NCI-H774 (cell line): ENCODE data around the gene PFKP.
"Not testable (repeated sequence)": the region's sequence is repeated elsewhere in the genome, so short reads cannot be mapped to it uniquely, and the experiment has no call there.

Experiments
- DNase-seq: peaks from one replicate; lab custom pipeline; 2025; lab: John Stamatoyannopoulos, UW

Gene PFKP

DNA sequence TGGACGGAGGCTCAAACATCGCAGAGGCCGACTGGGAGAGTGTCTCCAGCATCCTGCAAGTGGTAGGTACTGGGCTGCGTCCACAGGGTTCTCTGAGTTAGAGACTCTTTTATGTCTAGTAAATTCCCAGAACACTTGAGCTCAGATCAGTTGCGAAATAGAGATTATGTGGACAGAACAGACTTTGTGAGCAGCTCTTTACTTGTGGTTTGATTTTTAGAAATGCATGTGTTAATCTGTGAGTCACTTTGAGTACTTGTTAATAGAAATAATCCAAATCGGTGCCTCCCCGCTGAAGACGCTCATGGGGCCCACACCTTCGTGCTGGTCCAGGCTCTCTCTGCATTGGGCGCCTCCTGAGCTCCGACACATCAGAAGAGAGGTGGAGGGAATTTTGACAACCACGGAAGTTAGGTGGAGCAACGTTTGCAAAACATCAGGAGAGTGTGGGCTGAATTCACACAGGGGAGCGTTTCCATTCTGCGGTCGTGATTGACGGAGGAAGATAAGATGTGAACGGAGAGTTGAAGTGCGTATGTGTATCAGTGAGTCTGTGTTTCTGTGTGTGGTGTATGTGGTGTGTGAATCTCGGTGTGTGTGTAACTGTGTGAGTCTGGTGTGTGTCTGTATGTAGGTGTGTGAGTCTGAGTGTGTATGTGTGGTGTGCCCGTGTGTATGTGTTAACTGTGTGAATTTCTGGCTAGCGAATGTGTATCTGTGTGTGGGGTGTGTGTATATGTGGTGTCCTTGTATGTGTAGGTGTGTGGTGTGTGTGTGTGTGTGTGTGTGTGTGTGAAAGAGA lies 32.1 kb downstream of the PFKP start:
- DNase-seq, result no peak

DNA sequence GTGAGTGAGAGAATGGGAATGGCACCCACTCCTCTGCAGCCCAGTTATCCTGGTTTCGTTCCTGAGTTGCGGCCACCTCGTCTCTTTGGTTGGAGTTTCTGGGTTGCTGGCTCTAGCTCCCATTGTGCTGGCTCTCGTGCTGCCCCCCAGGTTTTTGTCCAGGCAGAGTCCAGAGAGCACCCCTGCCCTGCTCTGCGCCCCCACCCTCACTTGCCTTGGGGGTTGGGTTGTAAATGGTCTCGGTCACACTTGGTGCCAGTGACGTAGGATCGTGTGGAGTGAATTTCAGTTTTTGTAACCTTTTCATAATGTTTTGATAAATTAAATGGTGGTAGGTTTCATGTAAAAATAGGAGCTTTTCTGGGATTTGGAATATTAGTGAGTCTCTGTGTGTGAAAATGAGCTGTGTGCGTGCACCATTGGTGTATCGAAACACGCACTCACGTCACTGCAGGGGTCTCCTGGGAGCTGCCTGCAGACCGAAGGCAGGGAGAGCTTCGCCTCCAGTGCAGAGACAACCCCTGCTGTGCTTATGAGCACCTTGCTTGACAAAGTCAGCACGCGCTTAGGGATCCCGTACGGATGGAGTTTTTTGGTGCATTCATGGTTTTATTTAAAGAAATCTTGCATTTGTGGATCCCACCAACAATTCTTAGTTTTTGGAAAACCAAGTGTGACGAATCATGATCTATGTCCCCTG lies 32.9 kb downstream of the PFKP start:
- DNase-seq, result no peak

DNA sequence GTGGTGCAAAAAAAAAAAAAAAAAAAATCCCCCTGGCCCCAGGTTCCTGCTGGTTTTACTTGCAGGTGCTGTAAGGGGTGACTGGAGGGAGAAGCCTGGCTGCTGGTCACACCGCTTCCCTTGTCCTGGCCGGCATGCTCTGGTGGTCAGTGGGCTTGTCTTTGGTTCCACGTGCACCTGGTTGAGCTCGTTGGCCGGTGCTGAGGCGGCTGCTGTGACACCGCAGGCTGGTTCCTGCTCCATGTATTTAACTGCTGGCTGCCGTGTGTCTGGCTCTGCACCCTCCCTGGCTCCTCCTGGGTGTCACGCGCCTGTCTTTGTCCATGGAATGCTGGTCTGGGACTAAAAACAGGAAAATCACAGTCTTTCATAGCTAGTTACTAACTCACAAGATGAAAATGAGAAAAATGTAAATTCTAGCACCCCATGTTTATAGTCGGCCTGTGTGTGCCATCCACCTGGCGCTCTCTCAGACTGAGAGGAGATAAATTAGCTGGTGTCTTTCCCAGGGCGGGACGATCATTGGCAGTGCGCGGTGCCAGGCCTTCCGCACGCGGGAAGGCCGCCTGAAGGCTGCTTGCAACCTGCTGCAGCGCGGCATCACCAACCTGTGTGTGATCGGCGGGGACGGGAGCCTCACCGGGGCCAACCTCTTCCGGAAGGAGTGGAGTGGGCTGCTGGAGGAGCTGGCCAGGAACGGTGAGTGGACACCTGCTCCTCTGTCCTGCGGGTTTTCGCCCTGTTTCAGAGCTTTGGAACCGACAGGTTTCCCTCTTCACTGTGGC lies 33.7 kb downstream of the PFKP start:
- DNase-seq, result no peak

DNA sequence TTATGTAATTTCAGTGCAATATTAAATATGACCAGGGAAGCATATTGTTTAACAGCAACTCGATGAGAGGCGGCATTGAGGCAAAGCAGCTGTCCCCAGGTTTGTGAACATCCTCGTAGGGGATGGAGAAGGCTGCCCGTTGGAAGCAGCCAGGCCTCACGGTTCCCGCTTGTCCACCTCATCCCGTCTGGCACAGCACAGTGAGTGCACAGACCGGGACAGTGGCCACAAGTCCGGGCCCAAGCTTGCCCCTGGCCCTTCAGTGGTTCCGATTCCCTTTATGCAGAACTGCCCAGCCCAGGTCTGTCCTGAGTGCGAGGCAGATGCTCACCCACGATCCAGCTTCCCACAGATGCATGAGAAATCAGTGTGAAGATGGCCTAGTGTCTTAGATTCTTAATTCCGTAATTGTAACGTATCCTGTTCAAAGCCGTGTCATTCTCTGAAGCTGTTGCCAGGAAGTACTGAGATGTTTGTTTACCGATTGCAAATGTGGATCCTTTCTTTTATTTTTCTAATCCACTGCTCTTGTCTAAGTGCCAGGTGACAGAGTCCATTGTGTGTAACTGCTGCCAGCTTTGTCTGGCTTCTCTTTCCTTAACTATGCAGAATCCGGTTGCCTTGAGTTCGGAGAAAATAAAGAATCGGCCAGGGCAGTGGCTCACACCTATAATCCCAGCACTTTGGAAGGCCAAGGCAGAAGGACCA lies 35.5 kb downstream of the PFKP start:
- DNase-seq, result peak; percentile 42

DNA sequence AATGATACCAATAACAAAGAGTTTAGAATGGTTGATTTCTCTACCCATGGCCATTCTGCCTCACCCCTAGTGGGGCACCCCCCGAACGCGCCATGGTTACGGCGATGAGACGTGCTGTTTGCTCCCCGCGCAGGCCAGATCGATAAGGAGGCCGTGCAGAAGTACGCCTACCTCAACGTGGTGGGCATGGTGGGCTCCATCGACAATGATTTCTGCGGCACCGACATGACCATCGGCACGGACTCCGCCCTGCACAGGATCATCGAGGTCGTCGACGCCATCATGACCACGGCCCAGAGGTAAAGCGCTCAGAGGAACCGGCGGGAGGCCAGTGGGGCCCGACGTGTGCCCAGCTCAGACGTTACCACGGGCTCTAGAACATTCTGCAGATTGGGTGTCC lies 36.3 kb downstream of the PFKP start:
- no peak for DNase-seq

DNA sequence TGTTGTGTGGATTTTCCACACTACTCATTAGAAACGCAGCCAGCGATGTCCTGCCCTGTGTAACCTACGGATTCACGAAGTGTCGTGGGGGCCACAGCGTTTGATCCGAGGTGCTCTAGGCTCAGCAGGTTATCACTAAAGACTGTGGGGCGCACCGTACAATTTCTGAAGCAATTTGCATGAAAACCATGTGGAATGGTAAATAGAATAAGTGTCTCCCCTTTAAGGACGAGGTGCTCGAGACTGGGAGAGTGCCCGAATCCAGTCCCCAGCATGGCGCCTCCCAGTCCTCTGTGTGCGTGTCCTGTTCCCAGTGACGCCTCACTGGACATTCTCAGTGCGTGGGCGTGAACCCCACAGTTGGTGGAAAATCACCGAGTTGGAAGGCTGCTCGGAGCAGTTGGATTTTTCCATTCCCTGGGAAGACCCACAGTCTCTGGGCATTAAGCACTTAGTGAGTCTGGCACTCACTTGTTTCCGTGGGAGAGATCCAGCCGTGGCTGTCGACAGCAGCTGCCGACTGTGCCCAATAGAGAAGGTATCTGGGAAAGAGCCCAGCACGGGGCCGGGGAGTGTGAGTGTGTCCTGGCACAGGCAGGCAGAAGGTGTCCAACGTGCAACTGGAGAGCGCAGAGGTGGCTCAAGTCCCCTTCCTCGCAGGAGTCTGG lies 37.0 kb downstream of the PFKP start:
- no peak for DNase-seq

DNA sequence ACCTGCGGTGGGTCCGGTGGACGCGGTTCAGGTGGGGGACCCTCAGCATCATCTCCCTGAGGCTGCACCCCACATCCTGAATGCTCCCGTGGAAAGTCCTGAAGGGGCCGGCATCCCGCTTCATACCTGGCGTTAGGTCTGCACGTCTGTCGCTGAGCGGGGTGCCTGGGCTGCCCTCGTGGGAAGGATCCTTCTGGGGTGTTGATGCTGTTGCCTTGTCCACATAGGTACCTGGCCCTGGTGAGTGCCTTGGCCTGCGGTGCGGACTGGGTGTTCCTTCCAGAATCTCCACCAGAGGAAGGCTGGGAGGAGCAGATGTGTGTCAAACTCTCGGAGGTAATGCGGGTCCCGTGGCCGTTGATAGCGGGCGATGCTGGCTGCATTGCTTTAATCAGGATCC lies 37.8 kb downstream of the PFKP start:
- no peak for DNase-seq

DNA sequence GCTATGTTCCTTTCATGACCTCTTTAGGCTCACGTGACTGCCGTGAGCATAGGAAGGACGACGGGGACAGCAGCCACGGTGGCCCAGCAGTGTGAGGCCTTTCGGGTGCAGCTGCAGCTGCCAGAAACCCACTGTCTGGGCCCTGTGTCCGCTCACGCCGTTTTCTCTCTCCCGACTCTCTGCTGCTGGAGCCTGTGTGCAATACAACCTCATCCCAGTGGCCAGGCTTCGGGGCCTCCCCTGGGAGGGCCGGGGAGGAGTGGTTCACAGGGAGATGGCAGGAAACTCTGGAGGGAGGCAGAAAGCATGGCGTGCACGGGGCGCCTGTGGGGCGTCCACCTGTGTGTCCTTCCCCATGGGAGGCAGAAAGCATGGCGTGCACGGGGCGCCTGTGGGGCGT lies 38.6 kb downstream of the PFKP start:
- DNase-seq, result no peak

DNA sequence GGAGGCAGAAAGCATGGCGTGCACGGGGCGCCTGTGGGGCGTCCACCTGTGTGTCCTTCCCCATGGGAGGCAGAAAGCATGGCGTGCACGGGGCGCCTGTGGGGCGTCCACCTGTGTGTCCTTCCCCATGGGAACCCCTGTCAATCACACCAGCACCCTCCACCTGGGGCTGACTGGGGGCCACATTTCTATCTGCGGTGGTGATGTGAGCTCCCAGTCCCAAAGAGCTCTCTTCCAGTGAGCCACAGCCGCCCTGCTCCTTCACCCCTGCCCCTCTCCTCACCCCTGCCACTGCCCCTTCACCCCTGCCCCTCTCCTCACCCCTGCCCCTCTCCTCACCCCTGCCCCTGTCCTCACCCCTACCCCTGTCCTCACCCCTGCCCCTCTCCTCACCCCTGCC lies 39.0 kb downstream of the PFKP start:
- DNase-seq, result not testable (repeated sequence)

DNA sequence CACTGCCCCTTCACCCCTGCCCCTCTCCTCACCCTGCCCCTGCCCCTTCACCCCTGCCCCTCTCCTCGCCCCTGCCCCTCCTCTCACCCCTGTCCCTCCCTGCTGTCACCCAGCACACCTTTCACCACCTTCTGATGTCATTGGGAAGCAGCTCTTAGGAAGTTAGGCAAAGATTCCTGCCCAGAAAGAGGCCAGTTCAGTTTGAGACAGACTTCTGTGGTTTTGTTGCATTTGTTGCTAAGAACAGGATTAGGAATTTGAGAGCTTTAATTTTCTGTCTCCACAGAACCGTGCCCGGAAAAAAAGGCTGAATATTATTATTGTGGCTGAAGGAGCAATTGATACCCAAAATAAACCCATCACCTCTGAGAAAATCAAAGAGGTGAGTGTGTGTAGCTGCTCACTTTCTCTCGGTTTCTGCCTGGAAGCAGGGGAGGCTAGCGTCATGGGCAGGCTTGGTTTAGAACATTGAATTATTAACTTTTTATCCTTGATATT lies 39.6 kb downstream of the PFKP start:
- DNase-seq, result no peak

DNA sequence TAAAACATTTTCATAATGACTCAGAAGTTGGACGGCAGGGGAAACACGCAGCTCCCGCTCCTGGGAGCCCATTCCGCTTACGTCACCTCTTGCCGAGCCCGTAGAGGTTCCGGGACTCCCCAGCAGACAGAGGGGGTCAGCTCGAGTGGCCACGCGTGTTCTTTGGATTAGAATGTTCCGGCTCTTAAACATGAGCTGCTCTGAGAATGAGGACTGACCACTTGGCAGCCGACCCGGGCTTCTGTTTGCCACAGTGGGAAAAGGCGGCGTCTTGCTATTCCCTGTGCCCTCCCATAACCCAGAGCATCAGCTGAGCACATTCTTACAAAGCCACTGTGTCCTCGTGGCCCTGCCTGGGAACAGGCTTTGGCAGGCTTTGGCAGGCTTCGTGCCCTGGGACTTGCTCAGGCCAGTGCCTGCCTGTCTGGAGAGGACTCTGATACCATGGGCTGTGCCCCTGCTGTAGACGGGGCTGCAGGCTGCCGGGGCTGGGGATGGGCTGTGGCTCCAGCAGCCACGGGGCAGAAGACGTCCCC lies 40.1 kb downstream of the PFKP start:
- DNase-seq, result no peak

DNA sequence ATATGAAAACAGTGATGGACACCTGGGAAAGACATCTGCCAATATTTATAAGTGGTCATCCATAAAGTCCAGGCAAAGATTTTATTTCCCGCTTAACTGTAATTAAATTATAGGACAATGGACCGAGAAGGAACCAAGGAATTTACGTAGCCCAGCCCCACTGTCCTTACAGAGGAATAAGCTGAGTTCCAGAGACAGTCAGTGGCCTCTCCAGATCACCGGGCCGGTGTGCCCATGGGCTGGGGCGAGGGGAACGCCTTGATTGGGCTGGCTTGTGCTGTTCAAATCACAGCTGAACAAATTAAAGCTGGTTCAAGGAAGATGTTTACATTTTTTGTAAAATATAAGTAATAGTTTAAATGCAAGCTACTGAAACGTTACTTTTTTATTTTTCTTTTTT lies 40.7 kb downstream of the PFKP start:
- no peak for DNase-seq

DNA sequence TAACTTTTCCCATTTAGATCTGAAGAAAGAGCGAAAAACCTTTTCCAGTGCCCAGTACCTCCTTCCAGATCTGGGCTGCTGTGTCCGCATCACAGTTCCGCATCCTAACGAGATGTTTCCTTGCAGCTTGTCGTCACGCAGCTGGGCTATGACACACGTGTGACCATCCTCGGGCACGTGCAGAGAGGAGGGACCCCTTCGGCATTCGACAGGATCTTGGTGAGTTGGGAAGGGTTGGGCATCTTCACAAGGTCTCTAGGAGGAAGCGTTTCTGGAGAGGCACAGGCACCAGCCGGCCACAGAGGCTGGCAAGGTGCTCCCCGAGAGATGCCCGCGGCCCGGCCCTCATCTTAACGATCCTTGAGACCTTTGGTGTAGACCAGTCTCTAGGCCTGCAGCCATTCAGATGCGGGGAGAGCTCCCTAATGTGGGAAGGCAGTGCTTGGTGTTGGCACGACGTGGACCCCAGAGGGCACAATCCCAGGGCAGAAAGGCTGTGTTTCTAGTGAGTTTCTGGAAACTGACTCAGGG lies 41.3 kb downstream of the PFKP start:
- no peak for DNase-seq

DNA sequence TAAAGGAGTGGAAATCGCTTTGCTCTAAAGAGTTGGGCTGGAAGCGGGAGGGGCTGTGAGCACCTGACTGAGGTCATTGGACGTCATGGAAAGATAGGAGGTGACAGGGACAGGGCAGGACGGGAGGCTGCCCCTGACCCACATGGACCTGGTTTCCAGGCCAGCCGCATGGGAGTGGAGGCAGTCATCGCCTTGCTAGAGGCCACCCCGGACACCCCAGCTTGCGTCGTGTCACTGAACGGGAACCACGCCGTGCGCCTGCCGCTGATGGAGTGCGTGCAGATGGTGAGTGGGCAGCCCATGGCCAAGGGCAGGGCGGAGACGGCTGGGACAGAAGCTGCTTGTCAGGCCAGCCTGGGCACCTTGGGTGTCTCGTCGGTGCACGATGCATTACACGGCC lies 41.8 kb downstream of the PFKP start:
- no peak for DNase-seq

DNA sequence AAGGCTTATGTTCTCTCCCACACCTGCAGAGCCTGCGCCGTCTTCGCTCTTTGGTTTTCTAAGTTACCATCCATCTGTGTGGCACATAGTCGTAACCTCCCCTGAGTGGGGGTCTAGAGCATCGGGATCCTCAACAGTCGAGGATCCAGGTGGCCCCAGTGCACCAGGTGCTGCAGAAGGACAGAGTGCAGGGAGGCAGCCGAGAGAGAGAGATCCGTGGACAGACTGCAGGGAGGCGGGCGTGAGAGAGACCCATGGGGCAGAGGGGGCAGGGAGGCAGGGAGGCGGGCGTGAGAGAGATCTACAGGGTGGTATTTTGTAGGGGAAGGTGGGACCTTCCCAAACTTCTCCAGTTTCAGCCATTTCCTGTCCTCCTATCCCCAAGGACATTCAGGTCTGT lies 42.3 kb downstream of the PFKP start:
- no peak for DNase-seq

DNA sequence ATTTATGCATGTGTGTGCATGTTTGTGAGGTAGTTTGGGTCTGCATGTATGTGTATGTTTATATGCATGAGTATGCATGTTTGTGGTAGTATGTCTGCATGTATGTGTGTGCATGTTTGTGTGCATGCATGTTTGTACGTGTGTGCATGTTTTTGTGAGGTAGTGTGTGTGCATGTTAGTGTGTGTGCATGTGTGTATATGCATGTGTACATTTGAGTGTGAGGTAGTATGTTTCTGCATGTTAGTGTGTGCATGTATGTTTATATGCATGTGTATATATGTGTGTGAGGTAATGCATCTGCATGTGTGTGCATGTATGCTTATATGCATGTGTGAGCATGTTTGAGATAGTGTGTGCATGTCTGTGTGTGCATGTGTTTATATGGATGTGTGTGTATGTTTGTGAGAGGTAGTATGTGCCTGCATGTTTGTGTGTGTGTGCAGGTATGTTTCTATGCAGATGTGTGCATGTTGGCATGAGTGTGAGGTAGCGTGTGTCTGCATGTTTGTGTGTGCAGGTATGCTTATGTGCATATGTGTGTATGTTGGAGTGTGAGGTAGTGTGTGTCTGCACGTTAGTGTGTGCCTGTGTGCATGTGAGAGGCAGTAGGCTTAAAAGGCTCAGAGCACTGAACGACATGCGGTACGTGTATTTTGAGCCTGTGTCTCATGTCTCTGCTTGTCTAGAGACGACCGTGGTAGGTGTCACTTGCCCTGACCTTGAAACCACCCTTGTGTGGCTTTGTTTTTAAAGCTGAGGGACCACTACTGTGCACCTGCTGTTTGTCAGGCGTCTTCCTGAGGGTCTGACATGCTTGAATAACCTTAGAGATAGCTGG lies 43.7 kb downstream of the PFKP start:
- no peak for DNase-seq

DNA sequence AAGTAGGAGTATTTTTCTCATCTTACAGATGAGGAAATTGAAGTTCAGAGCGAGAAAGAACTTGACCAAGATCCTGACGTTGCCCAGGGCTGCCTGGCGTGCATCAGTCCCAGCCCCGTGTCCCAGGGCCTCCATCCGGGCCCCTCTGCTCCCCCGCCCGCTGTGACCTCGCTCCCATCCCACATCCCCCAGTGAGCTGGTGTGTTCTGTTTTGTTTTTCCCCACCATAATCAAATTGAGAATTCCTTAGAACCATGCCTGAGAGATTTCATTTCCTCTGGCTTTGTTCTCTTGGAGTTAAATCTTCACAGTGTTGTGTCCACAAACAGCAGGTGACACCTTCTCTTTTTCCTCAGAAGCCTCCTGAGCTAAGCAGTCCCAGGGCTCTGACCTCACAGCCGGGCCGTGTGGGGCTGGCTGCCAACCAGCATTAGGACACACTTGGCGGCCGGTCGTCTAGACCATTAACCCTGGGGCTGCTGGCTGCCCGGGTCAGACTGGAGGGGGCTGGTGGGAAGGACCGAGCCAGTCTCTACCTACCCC lies 44.3 kb downstream of the PFKP start:
- no peak for DNase-seq

DNA sequence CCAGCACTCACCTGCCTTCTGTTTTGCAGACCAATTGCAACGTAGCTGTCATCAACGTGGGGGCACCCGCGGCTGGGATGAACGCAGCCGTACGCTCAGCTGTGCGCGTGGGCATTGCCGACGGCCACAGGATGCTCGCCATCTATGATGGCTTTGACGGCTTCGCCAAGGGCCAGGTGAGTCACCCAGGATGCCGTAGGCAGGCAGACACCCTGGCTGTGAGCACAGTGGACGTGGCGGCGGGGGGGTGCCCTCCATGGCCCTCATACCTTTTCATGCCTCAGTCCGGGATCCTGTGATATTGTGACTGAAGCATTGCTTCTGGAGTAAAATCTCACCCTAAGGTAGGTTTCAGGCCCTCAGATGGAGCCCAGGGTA lies 46.0 kb downstream of the PFKP start:
- DNase-seq, result no peak

DNA sequence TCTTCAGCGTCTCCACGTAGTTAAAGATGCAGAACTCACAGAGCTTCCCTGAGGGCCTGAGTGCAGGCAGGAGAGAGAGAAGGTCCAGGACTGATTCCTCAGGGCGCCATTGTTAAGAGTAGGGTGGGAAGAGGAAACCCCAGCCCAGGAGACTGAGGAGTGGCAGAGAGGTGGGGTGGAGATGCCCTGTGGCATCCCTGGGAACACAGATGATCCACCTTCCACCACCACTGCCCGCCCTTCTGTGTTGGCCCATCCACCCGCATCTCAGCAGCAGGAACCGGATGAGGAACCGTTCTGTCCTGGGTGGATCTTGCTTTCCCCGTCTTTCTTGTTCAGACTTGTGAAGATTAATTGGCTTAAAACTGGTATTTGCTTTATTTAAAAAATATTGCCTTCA lies 48.3 kb downstream of the PFKP start:
- no peak for DNase-seq
